Stimulated activated CD4-positive, alpha-beta T cell treated with anti-CD3 and anti-CD28 coated beads, Interleukin-4, amount 100 ng/mL, for 24 hours (primary cell): ENCODE measurements around the gene MDH1B.
"Not testable (repeated sequence)": the region's sequence is repeated elsewhere in the genome, so short reads cannot be mapped to it uniquely, and the experiment has no call there.

Experiments
- DNase-seq: peaks from one replicate; pipeline ENCODE4 v3.0.0-alpha.2; 2020

MDH1B gene

GRCh38 chr2:206766057-206766930 lies 1.2 kb upstream of the MDH1B start:
- DNase-seq, result no peak

GRCh38 chr2:206764673-206765241 lies 371 bp downstream of the MDH1B start:
- no peak for DNase-seq

DNA sequence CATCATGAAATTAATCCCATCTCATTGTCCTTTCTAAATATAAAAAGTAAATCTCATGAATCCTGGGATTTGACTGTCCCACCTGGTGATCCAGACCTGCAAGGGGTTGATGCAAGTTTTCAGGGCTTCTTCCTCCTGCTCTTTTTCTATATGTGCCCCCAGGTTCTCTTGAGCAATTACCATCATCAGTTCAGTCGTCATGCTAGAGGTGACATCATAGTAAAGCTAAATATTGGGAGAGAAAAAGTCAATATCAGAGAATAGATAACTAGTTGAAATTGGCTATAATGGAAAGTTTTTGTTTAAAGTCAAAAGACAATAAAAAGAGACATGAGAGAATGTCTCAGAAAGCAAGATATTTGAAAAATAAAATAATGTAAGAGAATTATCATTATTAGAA lies 8.3 kb downstream of the MDH1B start:
- DNase-seq, result no peak

DNA sequence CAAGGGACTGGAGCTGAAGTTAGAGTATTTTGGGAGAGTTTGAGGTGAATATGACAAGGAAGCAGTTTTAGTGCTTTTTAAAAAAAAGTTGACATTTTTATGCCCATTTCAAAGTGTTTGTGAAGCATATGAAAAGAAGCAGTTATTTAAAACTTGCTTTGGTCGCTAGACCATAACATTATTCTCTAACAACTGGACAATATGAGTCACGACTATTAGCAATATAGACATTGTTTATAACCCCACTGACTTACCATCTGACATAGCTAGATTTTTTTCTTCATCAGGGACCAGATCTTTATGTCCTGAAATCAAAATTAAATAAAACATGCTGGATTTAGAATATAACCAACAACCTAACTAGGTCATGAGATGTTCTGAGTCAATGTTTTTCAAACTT lies 24.3 kb downstream of the MDH1B start:
- no peak for DNase-seq

DNA sequence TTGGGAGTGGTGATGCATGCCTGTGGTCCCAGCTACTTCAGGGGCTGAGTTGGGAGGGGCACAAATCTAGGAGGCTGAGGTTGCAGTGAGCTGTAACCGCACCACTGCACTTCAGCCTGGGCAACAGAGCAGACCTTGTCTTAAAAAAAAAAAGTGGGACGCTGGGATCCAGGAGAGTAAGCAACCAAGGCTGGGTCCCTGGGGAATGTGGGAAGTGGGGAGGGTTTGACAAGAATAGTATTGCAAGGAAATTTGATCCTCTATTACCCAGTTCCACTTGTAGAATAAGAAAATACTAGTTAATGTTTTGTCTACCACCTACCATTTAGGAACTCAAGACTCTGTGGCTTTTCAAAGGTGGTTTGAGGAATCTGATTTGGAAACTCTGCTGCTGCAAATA lies 25.9 kb downstream of the MDH1B start:
- no peak for DNase-seq

GRCh38 chr2:206736935-206737334 lies 28.2 kb downstream of the MDH1B start:
- DNase-seq, result no peak

DNA sequence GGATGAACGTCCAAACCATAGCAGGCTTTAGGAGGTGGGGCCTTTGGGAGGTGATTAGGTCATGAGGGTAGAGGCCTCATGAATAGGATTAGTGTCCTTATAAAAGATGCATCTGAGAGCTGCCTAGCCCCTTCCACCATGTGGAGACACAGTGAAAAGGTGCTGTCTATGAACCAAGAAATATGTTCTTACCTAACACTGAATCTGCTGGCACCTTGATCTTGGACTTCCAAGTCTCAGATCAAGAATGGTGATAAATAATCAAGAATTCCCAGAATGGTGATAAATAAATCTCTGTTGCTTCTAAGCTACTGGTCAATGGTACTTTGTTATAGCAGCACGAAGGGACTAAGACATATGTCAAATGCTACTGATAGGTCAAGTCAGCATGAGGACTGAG lies 31.8 kb downstream of the MDH1B start:
- no peak for DNase-seq

DNA sequence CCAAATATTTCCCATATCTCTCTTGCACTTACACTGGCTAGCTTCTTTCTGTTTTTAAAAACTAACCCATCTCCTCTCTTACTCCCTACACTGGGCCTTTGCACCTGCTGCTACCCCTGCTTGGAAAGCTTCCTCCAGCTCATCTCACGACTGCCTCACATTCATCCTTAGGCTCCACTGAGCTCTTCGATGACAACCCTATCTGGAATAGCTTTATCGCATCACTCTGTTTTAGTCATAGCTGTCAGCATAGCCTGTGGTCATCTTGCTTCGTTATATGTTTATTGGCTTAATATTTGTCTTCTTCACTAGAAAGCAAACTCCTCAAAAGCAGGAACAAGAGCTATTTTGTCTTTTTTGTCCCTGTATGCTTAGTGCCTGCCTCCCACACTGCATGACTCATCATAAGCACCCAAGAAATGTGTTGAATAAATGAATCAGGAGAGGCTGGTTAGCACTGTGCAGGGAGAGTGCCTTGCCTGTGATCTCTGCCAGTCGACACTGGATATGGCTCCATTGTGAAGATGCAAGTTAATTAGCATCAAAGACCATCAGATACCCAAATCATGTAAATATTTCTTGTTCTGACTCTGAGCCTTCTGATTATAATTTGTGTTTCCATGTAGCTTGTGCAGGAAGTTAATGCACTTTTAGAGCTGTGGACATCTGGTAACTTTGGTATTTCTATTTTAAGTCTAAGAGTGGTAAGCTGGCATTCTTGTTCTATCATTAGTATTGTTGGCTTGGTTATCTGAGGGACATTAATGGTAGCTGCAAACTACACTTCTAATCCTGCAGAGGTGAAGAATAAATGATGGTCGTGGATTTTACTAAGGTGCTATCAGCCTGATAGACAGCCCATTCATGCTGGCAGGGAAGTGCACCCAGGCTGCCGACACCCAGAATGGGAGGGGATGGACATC lies 36.6 kb downstream of the MDH1B start:
- peak; percentile 6 for DNase-seq

- DNase-seq, result no peak
Observed at GRCh38 chr2:206727287-206727686, 37.8 kb downstream of the MDH1B start.

DNA sequence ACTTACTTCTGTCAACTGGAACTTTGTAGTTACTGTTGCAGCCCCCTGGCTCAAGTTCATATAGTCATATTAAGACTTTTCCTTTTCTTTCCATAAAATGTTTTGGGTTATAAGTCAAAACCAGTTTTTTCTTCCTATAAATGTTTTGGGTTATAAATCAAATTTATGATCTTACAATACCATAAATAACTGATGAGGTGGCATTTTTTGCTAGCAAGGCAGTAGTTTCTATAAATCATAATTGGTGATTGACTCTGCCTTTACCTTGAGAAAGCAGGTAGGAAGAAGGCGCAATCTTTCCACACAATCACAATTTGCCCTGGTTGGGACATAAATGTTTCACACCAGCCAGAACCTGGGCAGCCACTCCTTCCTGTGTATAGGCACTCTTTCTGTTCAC lies 41.8 kb downstream of the MDH1B start:
- no peak for DNase-seq

DNA sequence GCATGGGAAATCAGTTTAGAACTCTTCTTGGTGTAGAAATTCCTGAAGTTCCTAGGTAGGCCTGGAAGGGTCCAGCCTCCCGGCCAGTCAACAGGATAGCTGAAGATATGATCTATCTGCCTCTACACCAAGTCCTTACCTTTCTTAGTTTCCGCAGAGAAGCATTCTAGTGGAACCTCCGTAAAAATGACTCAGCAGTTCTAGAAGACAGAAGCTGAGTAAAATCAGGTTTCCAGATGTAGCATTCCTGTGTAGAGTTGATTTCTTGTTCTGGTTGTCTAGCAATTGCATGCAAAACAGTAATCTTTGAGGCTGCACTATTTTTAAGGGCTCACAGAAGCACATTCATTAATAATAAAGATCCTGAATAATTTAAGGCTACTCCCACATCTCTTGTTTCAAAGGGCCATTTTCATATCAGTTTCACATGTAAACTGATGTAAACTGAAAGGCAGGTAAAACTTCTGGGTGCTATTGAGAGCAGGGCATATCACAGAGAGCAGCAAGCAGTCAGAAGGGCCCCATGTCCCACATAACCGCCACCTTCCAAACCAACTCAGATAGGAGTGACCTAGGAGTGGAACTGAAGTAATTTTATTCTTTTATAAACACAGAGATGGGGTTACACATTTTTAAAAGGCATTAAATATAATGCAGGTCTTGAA lies 43.7 kb downstream of the MDH1B start:
- DNase-seq, result no peak

GRCh38 chr2:206718296-206718695 lies 46.8 kb downstream of the MDH1B start, which contains the start of gene DYTN:
DYTN (minus strand) TSS chr2:206718396; CDS start chr2:206718279, 117 bp downstream.
- DNase-seq, result no peak

DNA sequence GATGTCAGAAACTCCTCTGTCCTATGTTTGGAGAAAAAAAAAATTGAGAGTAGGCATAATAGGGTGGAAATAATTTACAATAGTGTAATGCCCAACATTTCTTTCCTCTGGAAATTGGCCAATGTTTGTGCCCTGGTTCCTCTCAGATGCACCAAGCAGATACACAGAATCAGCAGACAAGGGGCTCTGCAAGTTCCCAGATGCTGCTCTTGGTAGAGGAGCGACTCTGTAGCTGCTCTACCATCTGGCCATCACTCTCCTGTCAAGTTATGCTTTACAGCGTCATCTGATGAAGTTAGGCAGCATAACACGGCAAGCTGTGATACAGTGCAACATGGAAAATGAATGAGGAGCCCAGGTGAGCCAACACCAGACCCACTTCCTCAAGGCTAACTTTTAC lies 48.5 kb downstream of the MDH1B start:
- no peak for DNase-seq

DNA sequence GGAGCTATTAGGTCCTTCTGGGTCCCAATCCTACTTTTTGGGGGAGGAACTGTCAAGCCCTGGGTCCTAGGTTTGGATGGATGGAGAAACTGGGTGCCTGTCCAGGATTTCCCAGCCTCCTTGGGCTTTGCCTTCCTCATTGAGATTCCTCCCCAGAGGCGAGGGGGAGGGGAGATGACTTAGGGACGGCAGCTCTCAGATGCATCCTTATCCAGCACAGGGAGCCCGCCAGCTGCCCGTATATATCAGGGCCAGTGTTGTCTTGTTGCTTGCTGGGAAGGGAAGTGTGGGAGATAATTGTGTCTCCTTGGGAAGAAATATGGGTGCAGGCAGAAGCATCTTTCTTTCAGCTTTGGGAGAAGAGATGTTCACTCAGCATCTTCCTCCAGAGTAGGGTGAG lies 49.9 kb downstream of the MDH1B start:
- DNase-seq, result not testable (repeated sequence)

DNA sequence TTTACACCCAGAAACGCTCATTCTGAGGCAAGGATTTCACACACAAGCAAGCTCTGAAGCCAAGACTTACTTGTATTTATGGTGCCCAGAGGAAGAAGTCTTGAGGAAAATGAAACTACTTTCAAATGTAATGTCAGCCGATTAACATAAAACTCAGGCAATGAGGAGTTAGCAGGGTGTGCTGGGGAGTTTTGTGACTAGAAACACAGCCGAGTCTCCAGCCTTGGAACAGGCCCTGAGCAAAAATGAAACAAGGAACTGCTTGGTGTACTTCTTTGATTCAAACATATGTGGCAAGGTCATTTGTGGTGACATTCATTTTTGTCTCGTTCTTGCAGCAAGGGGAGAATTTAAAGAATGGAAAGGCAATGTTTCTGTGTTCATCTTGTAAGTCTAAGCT lies 51.4 kb downstream of the MDH1B start:
- DNase-seq, result no peak

- no peak for DNase-seq
Observed at GRCh38 chr2:206708286-206708685, 56.8 kb downstream of the MDH1B start.

GRCh38 chr2:206707164-206707701 lies 57.9 kb downstream of the MDH1B start:
- DNase-seq, result no peak

GRCh38 chr2:206701952-206702605 lies 63.0 kb downstream of the MDH1B start:
- no peak for DNase-seq

- no peak for DNase-seq
Observed at GRCh38 chr2:206700156-206700555, 65.0 kb downstream of the MDH1B start.

DNA sequence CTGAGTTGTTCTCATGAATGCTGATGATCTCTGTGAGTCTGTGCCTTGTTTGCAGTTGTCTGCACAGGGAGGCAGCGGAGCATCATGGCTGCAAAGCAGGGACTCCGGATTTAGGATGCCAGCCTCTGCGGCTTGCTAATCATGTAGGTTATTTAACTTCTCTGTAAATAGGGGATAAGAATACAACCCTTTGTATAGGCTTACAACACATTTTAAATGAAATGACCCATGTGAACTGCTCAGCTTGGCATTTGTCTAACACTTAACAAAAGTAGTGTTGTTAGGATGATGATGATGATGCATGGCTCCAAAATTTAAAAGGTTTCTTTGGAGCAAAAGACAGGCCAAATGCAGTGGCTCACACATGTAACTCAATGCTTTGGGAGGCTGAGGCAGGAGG lies 66.3 kb downstream of the MDH1B start:
- DNase-seq, result no peak

DNA sequence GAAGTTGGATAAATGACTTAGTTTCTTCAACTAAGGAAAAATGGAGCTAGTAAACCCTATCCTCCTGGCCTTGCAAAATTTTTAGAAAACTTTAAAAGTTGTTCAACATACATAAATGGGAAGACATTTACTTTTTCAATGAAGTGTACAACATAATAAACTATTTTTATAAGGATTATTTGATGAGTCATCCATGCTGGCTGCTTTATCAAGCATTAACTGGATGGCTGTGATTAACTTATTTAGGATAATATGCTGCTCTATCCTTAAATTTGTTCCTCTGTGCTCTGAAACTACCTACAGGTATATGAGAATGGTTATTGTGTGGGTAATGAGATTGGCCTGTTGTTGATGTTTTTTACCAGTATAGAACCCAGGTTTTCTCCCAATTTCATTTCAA lies 68.2 kb downstream of the MDH1B start:
- no peak for DNase-seq
